Spleen (tissue), 11 donors: ENCODE results near the gene SURF2. TPM values are rescaled to one million over a fixed set of nuclear protein-coding genes. Genes with fewer than 3 reads are reported as not detected.

Experiments
- DNase-seq: peaks from one replicate; pipeline ENCODE4 v3.0.0-alpha.2; 2020
- H3K27ac ChIP-seq, 8 donors: fragments of 200-600 bp; sonication (generic) in 7 of 8; 1 replicate in 4 of 8; 2 replicates in 4 of 8; pipeline versions ENCODE4 v1.5.0 to v1.8.0; 2016 to 2021; ENCODE audit warnings: inconsistent platforms in 4 of 8, mild to moderate bottlenecking in 4 of 8, moderate library complexity in 1 of 8
- H3K27me3 ChIP-seq, 7 donors: fragments of 200-600 bp; sonication (generic) in 6 of 7; replicated peaks in 1 of 7; 1 replicate in 4 of 7; 2 replicates in 3 of 7; pipeline versions ENCODE4 v1.5.0 to v1.8.0; 2016 to 2021; ENCODE audit warnings: inconsistent platforms in 3 of 7, mild to moderate bottlenecking in 1 of 7
- H3K36me3 ChIP-seq, 6 donors: fragments of 200-600 bp; sonication (generic) in 5 of 6; 1 replicate in 4 of 6; 2 replicates in 2 of 6; pipeline versions ENCODE4 v1.5.0 to v1.8.0; 2016 to 2021; ENCODE audit warnings: inconsistent platforms in 2 of 6
- H3K4me1 ChIP-seq, 6 donors: fragments of 200-600 bp; sonication (generic) in 5 of 6; 1 replicate in 3 of 6; 2 replicates in 3 of 6; pipeline versions ENCODE4 v1.5.0 to v1.8.0; 2016 to 2021; ENCODE audit warnings: inconsistent platforms in 3 of 6
- H3K4me3 ChIP-seq, 8 donors: fragments of 200-600 bp; sonication (generic) in 7 of 8; 1 replicate in 4 of 8; 2 replicates in 4 of 8; pipeline versions ENCODE4 v1.5.0 to v1.8.0; 2016 to 2021; ENCODE audit warnings: inconsistent platforms in 4 of 8, mild to moderate bottlenecking in 4 of 8, moderate library complexity in 2 of 8
- H3K9me3 ChIP-seq, 8 donors: fragments of 200-600 bp; sonication (generic) in 7 of 8; 1 replicate in 4 of 8; 2 replicates in 4 of 8; pipeline versions ENCODE4 v1.5.0 to v1.8.0; 2016 to 2021; ENCODE audit warnings: inconsistent platforms in 4 of 8
- POLR2A ChIP-seq, 3 donors: fragments of 450-650 bp; IDR thresholded peaks; one replicate each; pipeline ENCODE4 v1.5.1; 2017; ENCODE audit warnings: antibody characterized with exemption in 3 of 3, mild to moderate bottlenecking in 1 of 3
- POLR2AphosphoS5 ChIP-seq, 3 donors: sonication (generic); formaldehyde crosslinking; IDR thresholded peaks; one replicate each; pipeline ENCODE4 v1.5.1; 2017; ENCODE audit warnings: antibody characterized with exemption in 3 of 3
- WGBS, 5 donors: extraction: QIAGEN DNeasy Blood & Tissue Kit in 3 of 5; methylation state at CpG; one replicate each; pipeline versions ENCODE4 v1.1.5 to v1.1.7; 2013 to 2018; 5-methylcytosine and 5-hydroxymethylcytosine counted together
- intact Hi-C: fragments of 100-400 bp; cut with DNase I; formaldehyde crosslinking; loops from one replicate; pipeline ENCODE4 v1.15.0; 2023; ENCODE audit warnings: low total_unique reads
- polyA plus RNA-seq, 3 donors: library from polyadenylated mRNA; stranded (reverse); fragments of 200-250 nt; gene quantifications; one replicate each; pipeline ENCODE4 v1.2.1, GENCODE V29; 2013
- total RNA-seq, 7 donors: library from RNA; depleted of rRNA in 3 of 7; stranded (reverse); fragments of >200 nt in 3 of 7; fragmentation: NEBNext Ultra II Directional in 4 of 7; extraction: Animal tissue kit (Norgen Biotek cat#: 25700) in 4 of 7; gene quantifications; one replicate each; pipeline versions ENCODE4 v1.1.0 to v1.2.1, GENCODE V29; 2016 to 2021
- TF ChIP-seq, protein P1 (sequence below), 11 experiments: fragments of 200-600 bp in 7 of 11; fragments of 450-650 bp in 4 of 11; sonication (generic) in 4 of 11; IDR thresholded peaks in 8 of 11; conservative IDR thresholded peaks in 3 of 11; 1 replicate in 7 of 11; 2 replicates in 4 of 11; pipeline versions ENCODE4 v1.4.0 to v1.8.0; 2016 to 2021; ENCODE audit warnings: antibody characterized with exemption in 11 of 11, inconsistent platforms in 4 of 11, mild to moderate bottlenecking in 1 of 11
- donor health status: healthy with polysubstance abuse.
- donor health status: DM: no; HTN: no; CAD: no; lungs with moderate emphysema.
- donor health status: DM: no; HTN: no; CAD: no.
- donor health status: Bipolar disorder and iron deficiency.
- donor health status: healthy.
- donor health status: DM: no; HTN: no; CAD: no.
- donor health status: DM: yes; HTN: yes; CAD: no.

SURF2 gene
- total and polyA plus RNA-seq, 10 donors, result 6.5 to 32.6 (median 13.9) TPM

GRCh38 chr9:133331221-133331620 is 25.1 kb upstream of the SURF2 start:
- peaks cover 7 to 40% (median 28%) of the 10 kb centered on the region in 6 donors for H3K4me1 ChIP-seq
- no peak overlapping the region for H3K4me3 ChIP-seq
- H3K9me3 ChIP-seq, result no peaks in the 10 kb centered on the region
- TF ChIP-seq POLR2A (IDR thresholded peaks at IDR 0.05), result no peak
- TF ChIP-seq, protein P1, sequence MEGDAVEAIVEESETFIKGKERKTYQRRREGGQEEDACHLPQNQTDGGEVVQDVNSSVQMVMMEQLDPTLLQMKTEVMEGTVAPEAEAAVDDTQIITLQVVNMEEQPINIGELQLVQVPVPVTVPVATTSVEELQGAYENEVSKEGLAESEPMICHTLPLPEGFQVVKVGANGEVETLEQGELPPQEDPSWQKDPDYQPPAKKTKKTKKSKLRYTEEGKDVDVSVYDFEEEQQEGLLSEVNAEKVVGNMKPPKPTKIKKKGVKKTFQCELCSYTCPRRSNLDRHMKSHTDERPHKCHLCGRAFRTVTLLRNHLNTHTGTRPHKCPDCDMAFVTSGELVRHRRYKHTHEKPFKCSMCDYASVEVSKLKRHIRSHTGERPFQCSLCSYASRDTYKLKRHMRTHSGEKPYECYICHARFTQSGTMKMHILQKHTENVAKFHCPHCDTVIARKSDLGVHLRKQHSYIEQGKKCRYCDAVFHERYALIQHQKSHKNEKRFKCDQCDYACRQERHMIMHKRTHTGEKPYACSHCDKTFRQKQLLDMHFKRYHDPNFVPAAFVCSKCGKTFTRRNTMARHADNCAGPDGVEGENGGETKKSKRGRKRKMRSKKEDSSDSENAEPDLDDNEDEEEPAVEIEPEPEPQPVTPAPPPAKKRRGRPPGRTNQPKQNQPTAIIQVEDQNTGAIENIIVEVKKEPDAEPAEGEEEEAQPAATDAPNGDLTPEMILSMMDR (IDR thresholded peaks at IDR 0.05 in 8 of 11, conservative IDR thresholded peaks at IDR 0.05 in 3 of 11), result no peak
- TF ChIP-seq POLR2AphosphoS5 (IDR thresholded peaks at IDR 0.05), result peak in 1 of 3 donors; percentile 40
- H3K27ac ChIP-seq, result no peak overlapping the region
- peak; percentile 64 for DNase-seq
- intact Hi-C loops, result no loop called here
- WGBS, 5 donors, result 84 to 95% (median 92%) methylated on average over 13 to 19 of the region's 19 CpGs
- H3K36me3 ChIP-seq, result peaks cover 0 to 53% (median 46%) of the 10 kb centered on the region in 6 donors
- no peaks in the 10 kb centered on the region for H3K27me3 ChIP-seq

GRCh38 chr9:133331641-133332380 is 24.5 kb upstream of the SURF2 start:
- Histone ChIP-seq H3K9me3 (no peaks in the 10 kb centered on the region), H3K4me1 (peaks cover 13 to 46% (median 34%) of the 10 kb centered on the region in 6 donors), H3K27me3 (no peaks in the 10 kb centered on the region), H3K36me3 (peaks cover 0 to 53% (median 46%) of the 10 kb centered on the region in 6 donors), H3K4me3 (no peak overlapping the region), H3K27ac (no peak overlapping the region)
- 94 to 97% (median 96%) methylated on average over 40 to 57 of the region's 57 CpGs for WGBS, 5 donors
- TF ChIP-seq POLR2A (IDR thresholded peaks at IDR 0.05) (no peak), POLR2AphosphoS5 (IDR thresholded peaks at IDR 0.05) (peak in 2 of 3 donors; percentile 23 to 62)
- DNase-seq, result peak; percentile 74
- intact Hi-C loops, result no loop called here

DNA sequence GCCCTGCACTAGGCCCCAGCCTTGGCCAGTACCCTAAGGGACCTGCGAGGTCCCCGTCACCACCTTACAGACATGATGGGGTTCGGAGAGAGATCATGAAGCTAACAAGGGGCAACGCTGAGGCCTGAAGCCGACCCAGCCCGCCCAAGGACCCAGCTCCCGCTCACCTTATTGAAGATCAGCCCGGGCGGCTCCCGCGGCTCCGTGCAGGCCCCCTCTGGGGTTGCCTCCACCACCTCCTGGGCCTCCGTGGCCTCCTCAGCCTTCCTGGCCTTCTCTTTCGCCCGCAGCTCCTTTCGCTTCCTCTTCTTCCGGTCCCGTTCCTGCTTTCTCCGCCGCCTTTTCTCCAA is 24.0 kb upstream of the SURF2 start:
- TF ChIP-seq POLR2AphosphoS5 (IDR thresholded peaks at IDR 0.05), result peak in 1 of 3 donors; percentile 19
- TF ChIP-seq, protein P1 (IDR thresholded peaks at IDR 0.05 in 8 of 11, conservative IDR thresholded peaks at IDR 0.05 in 3 of 11), result no peak
- Histone ChIP-seq H3K9me3 (no peaks in the 10 kb centered on the region), H3K27ac (no peak overlapping the region), H3K4me1 (peaks cover 15 to 52% (median 38%) of the 10 kb centered on the region in 6 donors), H3K4me3 (no peak overlapping the region), H3K27me3 (no peaks in the 10 kb centered on the region), H3K36me3 (peaks cover 0 to 53% (median 46%) of the 10 kb centered on the region in 6 donors)
- intact Hi-C loops, result no loop called here
- peak; percentile 65 for DNase-seq
- WGBS, 5 donors, result 86 to 96% (median 91%) methylated on average over 16 to 20 of the region's 20 CpGs

- Histone ChIP-seq H3K36me3 (peaks cover 0 to 53% (median 46%) of the 10 kb centered on the region in 6 donors), H3K4me3 (no peak overlapping the region), H3K27ac (no peak overlapping the region), H3K27me3 (no peaks in the 10 kb centered on the region), H3K9me3 (no peaks in the 10 kb centered on the region), H3K4me1 (peaks cover 15 to 58% (median 38%) of the 10 kb centered on the region in 6 donors)
- intact Hi-C loops, result no loop called here
- DNase-seq, result peak; percentile 47
- 91% methylated on average over 10 to 11 of the region's 11 CpGs for WGBS, 5 donors
- TF ChIP-seq, protein P1 (IDR thresholded peaks at IDR 0.05 in 8 of 11, conservative IDR thresholded peaks at IDR 0.05 in 3 of 11), result no peak
- no peak for TF ChIP-seq POLR2AphosphoS5 (IDR thresholded peaks at IDR 0.05)
- TF ChIP-seq POLR2A (IDR thresholded peaks at IDR 0.05), result no peak
These were observed 23.3 kb upstream of the SURF2 start for GRCh38 chr9:133333011-133333410.
